Activated naive CD4-positive, alpha-beta T cell treated with anti-CD3 and anti-CD28 coated beads, Interleukin-2, amount 50 U/mL, for 24 hours (primary cell): ENCODE results near the gene TRIO.

ENCODE experiments used
- H3K27ac Mint-ChIP-seq: one replicate; pipeline ENCODE4 v1.8.0; 2021; ENCODE audit warnings: mild to moderate bottlenecking, mixed read lengths
- H3K27me3 Mint-ChIP-seq: one replicate; pipeline ENCODE4 v1.8.0; 2021; ENCODE audit warnings: mixed read lengths
- H3K36me3 Mint-ChIP-seq: one replicate; pipeline ENCODE4 v1.8.0; 2021; ENCODE audit warnings: mixed read lengths
- H3K4me1 Mint-ChIP-seq: one replicate; pipeline ENCODE4 v1.8.0; 2021; ENCODE audit warnings: mixed read lengths
- H3K4me3 Mint-ChIP-seq: one replicate; pipeline ENCODE4 v1.8.0; 2021; ENCODE audit warnings: mild to moderate bottlenecking, mixed read lengths
- H3K9me3 Mint-ChIP-seq: one replicate; pipeline ENCODE4 v1.8.0; 2021; ENCODE audit warnings: mixed read lengths

TRIO gene

DNA sequence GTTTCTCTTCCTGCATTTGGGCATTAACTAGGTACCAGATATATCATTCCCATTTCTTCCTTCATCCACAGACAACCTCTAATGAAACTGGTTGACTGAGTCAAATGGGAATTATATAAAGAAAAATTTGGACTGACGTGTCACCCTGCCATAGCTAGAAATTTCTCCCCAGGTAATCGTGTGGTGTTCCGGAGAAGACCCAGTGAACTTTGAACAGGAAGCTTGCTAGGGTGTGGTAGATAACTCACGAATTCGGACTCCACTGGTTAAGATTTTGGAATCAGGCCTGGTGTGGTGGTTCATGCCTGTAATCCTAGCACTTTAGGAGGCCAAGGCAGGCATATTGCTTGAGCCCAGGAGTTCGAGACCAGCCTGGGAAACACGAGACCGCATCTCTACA, 324.1 kb downstream of the TRIO start:
- Mint-ChIP-seq H3K27me3 (no peaks in the 10 kb centered on the region), H3K27ac (no peak overlapping the region), H3K9me3 (no peaks in the 10 kb centered on the region), H3K36me3 (no peaks in the 10 kb centered on the region), H3K4me1 (no peaks in the 10 kb centered on the region), H3K4me3 (no peak overlapping the region)

DNA sequence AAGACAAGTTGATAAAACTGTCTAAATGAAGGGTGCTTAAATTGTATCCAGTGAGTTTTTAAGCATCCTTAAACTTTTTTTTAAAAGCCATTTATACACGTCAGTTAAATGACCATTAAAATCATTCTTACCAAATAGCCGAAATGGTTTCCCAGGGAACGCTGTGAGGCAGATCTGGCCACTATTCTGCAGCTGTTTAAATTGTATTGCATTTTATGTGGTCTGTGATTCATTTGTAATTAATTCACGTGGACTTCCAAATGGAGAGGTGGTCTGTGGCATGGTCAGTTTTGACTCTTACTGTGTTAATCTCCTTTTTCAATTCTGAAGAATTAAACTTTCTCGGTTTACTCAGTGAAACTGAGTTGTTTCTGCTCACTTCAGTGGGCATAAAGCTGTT, 324.7 kb downstream of the TRIO start:
- H3K9me3 Mint-ChIP-seq: no peaks in the 10 kb centered on the region
- H3K27ac Mint-ChIP-seq: no peak overlapping the region
- H3K4me3 Mint-ChIP-seq: no peak overlapping the region
- H3K4me1 Mint-ChIP-seq: no peaks in the 10 kb centered on the region
- H3K36me3 Mint-ChIP-seq: no peaks in the 10 kb centered on the region
- no peaks in the 10 kb centered on the region for H3K27me3 Mint-ChIP-seq

DNA sequence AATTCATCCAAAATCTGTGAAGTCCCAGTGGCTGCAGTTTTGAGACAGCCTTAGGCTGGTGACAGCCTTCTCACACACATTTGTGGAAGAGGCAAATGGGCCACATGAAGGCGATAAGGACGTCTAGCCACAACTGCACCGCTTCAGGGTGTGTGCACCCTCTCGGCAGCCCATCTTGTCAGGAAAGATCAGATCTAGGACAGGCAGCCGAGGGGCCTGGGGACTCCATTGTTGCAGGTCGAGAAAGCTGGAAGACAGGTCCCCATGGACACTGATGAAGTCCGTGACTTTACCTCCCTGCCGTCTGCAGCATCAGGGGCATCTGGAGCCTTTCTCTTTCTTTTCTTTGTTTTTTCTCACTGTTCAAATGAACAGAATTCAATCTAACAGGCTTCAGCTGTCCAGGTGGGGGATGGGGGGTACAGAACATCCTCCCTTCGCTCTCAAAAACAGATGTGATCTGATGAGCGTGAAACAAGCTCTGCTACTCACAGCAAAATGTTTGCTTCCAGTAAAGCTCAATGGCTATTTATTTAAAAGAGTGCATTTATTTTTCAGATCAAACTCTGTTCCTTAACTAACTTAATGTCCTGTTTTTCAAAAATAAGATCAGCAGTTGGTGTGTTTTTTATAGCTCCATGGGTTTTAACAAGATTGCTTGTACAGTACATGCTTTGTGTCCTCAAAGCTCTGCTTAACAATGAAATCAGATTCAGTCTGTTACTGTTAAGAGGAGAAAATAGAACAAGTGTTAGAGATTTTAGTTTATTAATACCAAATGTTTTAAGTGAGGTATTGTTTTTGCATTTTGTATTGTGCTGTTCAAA, 326.6 kb downstream of the TRIO start:
- Mint-ChIP-seq H3K27me3 (no peaks in the 10 kb centered on the region), H3K4me1 (no peaks in the 10 kb centered on the region), H3K27ac (no peak overlapping the region), H3K4me3 (no peak overlapping the region), H3K36me3 (no peaks in the 10 kb centered on the region), H3K9me3 (no peaks in the 10 kb centered on the region)

DNA sequence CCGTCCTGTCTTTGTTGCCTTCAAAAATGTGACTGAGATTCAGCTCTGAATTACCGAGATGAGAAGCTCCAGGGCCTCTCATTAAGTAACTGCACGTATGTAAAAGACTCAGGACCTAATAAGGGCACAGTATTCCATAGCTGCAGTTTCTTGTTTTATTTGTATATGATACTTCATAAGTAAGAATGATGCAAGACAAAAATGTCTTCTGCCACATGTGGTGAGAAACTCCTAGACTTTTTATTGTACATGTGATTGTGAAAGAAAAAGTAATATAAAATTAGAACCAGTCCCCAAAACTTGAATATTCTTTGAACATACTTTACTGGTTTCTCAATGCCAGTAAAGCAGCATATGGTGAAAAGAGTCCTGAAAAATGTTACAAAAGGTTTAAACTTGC, 328.4 kb downstream of the TRIO start:
- H3K9me3 Mint-ChIP-seq: no peaks in the 10 kb centered on the region
- H3K4me3 Mint-ChIP-seq: no peak overlapping the region
- H3K27ac Mint-ChIP-seq: no peak overlapping the region
- no peaks in the 10 kb centered on the region for H3K36me3 Mint-ChIP-seq
- no peaks in the 10 kb centered on the region for H3K27me3 Mint-ChIP-seq
- H3K4me1 Mint-ChIP-seq: no peaks in the 10 kb centered on the region

DNA sequence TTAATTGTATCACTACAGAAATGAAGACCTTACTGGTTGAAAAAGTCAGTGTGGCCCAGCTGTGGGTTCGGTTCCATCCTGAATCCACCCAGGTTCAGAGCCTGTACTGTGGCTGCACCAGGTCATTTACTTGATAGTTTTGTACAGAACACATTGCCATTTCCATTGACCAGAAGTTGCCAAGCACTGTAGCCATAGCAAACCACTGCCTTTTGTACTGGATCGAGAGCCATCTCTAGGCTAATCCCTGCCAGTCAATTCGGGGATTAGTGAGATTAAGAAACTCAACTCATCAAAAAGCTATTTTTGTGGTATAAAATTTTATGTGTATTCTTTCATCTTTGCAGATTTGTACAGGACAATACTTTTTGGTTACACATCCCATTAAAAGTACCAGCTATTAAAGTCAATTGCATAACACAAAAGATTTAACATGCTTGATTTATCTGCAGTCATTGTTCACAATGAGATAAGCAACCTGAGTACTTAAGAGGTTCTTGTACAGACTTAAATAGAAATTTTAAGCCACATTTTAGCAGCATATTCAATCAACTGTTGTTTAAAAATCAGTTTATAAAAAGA, 329.9 kb downstream of the TRIO start:
- Mint-ChIP-seq H3K27me3 (no peaks in the 10 kb centered on the region), H3K4me3 (no peak overlapping the region), H3K9me3 (no peaks in the 10 kb centered on the region), H3K4me1 (no peaks in the 10 kb centered on the region), H3K27ac (no peak overlapping the region), H3K36me3 (no peaks in the 10 kb centered on the region)

DNA sequence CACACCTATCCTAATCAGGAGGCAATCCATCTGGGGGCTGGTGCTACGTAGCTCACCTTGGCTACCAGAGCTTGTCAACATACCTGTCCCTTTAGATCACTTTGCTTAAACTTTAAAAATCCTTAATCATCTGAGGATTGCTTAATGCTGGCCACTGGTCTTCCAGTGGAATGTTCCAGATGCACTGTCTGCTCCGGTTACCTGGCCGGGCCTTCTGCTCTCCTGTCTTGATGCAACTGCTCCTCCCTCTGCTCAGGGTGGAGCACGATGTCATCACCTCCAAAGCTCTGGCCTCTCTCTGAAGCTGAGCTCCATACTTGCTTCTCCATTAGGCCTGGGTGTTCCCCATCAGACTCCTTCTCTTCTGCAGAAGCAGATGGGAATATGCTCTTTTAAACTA, 331.9 kb downstream of the TRIO start:
- H3K4me3 Mint-ChIP-seq: no peak overlapping the region
- no peaks in the 10 kb centered on the region for H3K27me3 Mint-ChIP-seq
- H3K4me1 Mint-ChIP-seq: no peaks in the 10 kb centered on the region
- no peak overlapping the region for H3K27ac Mint-ChIP-seq
- no peaks in the 10 kb centered on the region for H3K36me3 Mint-ChIP-seq
- H3K9me3 Mint-ChIP-seq: no peaks in the 10 kb centered on the region

DNA sequence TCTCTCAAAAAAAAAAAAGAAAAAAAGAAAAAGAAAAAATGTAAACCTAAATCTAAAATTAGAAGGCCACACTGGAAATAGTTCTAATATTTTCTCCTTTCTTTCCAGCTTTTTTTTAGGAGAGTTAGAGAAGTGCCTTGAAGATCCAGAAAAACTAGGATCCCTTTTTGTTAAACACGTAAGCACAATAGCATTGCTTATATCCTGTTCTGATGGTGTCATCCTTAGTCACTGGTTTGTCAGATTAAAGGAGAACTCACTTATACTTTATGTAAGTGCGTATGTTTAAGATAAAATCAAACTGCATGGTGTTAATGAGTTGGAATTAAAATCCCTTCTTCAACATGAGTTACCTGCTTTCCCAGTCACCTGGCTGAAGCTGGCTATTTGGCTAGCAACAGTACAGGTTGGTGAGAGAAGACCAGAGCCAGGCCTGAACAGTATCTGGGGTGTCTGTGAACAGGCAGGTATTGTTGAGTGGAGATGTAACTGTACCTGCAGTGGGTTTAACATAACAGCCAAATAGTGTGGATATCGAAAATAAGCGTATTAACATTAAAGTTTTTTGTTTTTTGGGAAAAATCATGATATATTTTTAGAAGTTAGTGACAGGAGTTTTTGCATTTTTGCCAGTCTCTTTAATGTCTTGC, 333.8 kb downstream of the TRIO start:
- no peaks in the 10 kb centered on the region for H3K36me3 Mint-ChIP-seq
- H3K4me3 Mint-ChIP-seq: no peak overlapping the region
- H3K9me3 Mint-ChIP-seq: no peaks in the 10 kb centered on the region
- no peaks in the 10 kb centered on the region for H3K4me1 Mint-ChIP-seq
- H3K27ac Mint-ChIP-seq: no peak overlapping the region
- no peaks in the 10 kb centered on the region for H3K27me3 Mint-ChIP-seq

DNA sequence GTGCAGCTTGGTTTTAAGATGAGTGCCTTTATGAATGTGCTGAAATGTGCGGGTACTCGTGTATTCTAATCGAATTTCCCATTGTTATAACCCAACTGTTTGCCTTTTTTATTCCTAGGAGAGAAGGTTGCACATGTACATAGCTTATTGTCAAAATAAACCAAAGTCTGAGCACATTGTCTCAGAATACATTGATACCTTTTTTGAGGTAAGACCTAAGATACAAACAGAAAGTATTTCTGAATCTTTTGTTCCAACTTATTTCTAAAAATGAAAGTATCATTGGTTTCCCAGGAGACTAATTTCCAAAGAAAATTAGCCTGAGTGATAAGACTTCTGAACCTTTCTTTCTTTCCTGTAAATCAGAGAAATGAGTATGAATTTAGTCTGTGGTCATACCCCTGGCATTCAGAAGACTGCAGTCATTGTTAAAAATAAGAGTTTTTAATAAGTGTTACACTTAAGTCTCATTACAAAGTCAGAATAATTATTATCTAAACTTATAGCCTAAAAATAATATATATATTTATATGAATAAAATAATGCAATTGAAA, 336.1 kb downstream of the TRIO start:
- H3K27ac Mint-ChIP-seq: no peak overlapping the region

DNA sequence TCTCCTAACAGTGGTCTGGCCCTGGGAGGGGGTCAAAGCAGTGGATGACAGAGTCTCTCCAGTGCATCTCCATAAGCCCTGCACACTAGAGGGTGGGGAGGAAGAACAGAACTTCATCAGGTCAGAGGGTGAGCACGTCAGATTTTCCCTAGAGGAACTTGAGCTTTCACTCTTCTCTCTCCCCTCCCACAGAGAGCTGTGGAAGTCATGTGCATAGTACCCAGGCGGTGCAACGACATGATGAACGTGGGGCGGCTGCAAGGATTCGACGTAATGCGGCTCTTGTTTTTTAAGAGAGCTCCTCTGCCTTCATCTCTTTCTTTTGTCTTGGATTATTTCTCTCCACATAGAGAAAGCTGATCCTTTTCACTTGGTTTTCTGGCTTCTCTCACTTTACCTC, 338.2 kb downstream of the TRIO start:
- Mint-ChIP-seq H3K27me3 (no peaks in the 10 kb centered on the region), H3K4me1 (no peaks in the 10 kb centered on the region), H3K9me3 (no peaks in the 10 kb centered on the region), H3K27ac (no peak overlapping the region), H3K36me3 (no peaks in the 10 kb centered on the region), H3K4me3 (no peak overlapping the region)

More for the DNA sequence above, 336.1 kb downstream of the TRIO start:
- Mint-ChIP-seq H3K27me3 (no peaks in the 10 kb centered on the region), H3K36me3 (no peaks in the 10 kb centered on the region), H3K9me3 (no peaks in the 10 kb centered on the region), H3K4me3 (no peak overlapping the region), H3K4me1 (no peaks in the 10 kb centered on the region)

DNA sequence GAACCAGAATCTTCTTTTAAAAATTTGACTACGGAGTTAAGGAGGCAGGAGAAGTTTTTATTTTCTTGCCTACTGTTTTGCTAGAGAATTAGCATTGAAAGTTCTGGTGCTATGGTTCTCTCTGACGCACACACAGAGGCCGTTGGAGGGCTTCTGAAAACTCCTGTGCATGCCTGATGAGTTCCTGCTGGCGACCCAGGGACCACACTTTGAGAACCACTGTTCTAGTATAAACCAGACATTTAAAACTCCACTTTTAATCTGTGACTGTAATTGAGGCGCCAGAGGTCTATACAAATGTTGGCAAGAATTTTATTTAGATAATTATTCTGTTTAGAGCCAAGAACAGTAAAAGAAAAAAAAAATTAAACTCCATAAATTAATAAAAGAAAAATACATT, 338.9 kb downstream of the TRIO start:
- H3K36me3 Mint-ChIP-seq: no peaks in the 10 kb centered on the region
- H3K4me3 Mint-ChIP-seq: no peak overlapping the region
- H3K27ac Mint-ChIP-seq: no peak overlapping the region

DNA sequence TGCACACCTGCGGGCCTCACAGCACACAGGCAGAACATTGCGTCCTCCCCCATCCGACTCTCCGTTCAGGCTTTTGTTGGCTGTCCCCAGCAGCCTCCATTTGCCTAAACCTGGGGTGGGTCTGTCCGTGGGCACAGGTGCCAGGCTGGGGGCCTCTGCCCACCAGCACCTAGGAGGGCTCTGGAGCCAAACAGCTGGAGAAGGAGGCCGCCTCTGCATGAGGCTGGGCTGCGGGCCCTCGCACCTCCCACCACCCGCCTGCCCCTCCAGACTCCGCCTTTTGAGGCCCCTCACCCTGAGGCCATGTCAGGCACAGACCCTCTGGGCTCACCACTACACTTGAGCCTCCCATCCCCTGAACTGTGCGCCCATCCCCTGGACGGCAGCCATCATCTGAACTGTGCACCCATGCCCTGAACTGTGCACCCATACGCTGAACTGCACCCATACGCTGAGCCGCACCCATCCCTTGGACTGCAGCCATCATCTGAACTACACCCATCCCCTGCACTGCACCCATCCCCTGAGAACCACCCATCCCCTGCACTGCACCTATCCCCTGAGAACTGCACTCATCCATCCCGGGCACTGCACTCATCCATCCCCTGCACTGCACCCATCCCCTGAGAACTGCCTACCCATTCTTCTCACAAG, 340.5 kb downstream of the TRIO start:
- Mint-ChIP-seq H3K4me3 (no peak overlapping the region), H3K27me3 (no peaks in the 10 kb centered on the region), H3K36me3 (no peaks in the 10 kb centered on the region), H3K27ac (no peak overlapping the region), H3K9me3 (no peaks in the 10 kb centered on the region), H3K4me1 (no peaks in the 10 kb centered on the region)

More for the DNA sequence above, 338.9 kb downstream of the TRIO start:
- H3K4me1 Mint-ChIP-seq: no peaks in the 10 kb centered on the region
- no peaks in the 10 kb centered on the region for H3K9me3 Mint-ChIP-seq
- H3K27me3 Mint-ChIP-seq: no peaks in the 10 kb centered on the region

DNA sequence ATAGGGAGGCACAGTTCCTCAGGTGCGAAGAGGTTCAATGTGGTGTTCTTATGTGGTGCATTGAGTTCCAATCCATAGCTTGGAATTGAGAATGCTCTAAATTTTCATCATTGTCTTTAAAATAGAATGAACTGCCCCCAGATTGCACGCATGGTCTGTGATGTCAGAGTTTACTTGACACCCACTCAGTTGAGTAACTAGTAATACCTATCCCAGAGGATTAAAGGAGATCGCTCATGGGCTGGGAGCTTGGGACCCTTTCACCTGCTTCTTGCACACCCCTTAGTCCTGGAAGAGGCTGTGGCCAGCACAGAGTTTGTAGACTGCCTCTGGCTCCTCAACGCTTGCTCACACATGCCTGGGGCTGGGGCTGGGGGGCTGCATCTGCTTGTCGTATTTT, 343.3 kb downstream of the TRIO start:
- H3K36me3 Mint-ChIP-seq: no peaks in the 10 kb centered on the region
- no peaks in the 10 kb centered on the region for H3K4me1 Mint-ChIP-seq
- H3K27me3 Mint-ChIP-seq: no peaks in the 10 kb centered on the region
- no peaks in the 10 kb centered on the region for H3K9me3 Mint-ChIP-seq
- no peak overlapping the region for H3K4me3 Mint-ChIP-seq
- H3K27ac Mint-ChIP-seq: no peak overlapping the region

DNA sequence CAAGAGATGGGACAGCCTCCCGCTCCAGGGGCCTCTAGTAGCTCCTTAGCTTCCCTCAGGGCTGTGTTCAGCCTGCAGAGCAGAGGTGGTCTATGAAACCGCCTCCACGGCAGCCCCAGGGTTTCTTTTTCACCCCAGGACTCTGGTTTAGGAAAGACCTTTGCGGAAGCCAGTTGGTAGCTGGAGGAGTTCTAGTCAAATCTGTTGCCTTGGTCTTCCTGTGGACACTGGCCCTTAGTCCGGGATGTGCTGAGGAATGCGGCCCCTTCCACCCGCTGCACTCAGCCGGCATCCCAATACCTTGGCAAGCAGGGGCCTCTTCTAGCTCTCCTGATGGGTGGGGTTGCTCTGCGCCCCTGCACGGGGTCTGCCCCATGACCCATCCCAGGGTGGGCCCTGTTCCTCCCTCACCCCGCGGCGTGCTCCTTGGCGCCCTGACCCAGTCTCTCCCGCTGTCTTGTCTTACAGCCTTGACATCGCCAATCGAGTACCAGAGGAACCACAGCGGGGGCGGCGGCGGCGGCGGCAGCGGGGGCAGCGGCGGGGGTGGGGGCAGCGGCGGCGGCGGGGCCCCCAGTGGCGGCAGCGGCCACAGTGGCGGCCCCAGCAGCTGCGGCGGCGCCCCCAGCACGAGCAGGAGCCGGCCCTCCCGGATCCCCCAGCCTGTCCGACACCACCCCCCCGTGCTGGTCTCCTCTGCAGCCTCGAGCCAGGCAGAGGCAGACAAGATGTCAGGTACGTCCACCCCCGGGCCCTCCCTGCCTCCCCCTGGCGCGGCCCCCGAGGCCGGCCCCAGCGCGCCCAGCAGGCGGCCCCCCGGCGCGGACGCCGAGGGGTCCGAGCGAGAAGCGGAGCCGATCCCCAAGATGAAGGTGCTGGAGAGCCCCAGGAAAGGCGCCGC, 344.1 kb downstream of the TRIO start:
- H3K9me3 Mint-ChIP-seq: no peaks in the 10 kb centered on the region
- no peaks in the 10 kb centered on the region for H3K4me1 Mint-ChIP-seq
- peaks cover 2% of the 10 kb centered on the region for H3K36me3 Mint-ChIP-seq

DNA sequence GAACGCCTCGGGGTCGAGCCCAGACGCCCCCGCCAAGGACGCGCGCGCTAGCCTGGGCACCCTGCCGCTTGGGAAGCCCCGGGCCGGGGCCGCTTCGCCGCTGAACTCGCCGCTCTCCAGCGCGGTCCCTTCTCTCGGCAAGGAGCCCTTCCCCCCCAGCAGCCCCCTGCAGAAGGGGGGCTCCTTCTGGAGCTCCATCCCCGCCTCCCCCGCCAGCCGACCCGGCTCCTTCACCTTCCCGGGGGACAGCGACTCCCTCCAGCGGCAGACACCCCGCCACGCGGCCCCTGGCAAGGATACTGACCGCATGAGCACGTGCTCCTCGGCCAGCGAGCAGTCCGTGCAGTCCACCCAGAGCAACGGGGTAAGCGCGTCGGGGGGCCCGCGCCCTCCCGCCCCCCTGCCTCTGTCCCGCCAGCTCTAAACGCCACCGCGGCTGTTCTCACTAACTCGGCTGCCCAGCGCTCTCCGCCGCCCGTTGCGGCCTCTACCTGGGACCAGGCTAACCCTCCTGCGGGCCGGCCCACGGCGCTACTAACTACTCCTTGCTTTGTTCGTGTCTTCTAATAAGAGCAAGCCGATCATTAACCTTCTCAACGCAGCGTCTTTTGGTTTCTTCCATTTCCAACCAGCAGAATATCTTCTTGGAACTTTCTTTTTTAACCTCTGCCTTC, 344.9 kb downstream of the TRIO start:
- Mint-ChIP-seq H3K27ac (peak overlapping the region; percentile 57), H3K27me3 (no peaks in the 10 kb centered on the region), H3K36me3 (peaks cover 2% of the 10 kb centered on the region), H3K9me3 (no peaks in the 10 kb centered on the region), H3K4me1 (no peaks in the 10 kb centered on the region), H3K4me3 (no peak overlapping the region)

More for the DNA sequence above, 344.1 kb downstream of the TRIO start:
- no peaks in the 10 kb centered on the region for H3K27me3 Mint-ChIP-seq
- no peak overlapping the region for H3K27ac Mint-ChIP-seq
- no peak overlapping the region for H3K4me3 Mint-ChIP-seq
